Ovary (tissue), 9 donors: Measurements from ENCODE around the gene ABHD4. TPM values are rescaled to one million over a fixed set of nuclear protein-coding genes. Genes with fewer than 3 reads are reported as not detected.
A peak's percentile ranks its signal among the peaks of the same experiment; 100 is the strongest.

Source experiments
- DNase-seq, 5 donors: peaks; one replicate each; pipeline ENCODE4 v3.0.0-alpha.2; 2019 to 2020
- H3K27ac ChIP-seq, 2 donors: fragments of 200-600 bp; one replicate each; pipeline versions ENCODE4 v1.5.1 to v1.8.0; 2019 to 2022
- H3K27me3 ChIP-seq: fragments of 200-600 bp; one replicate; pipeline ENCODE4 v1.8.0; 2022
- H3K36me3 ChIP-seq: fragments of 200-600 bp; sonication (generic); one replicate; pipeline ENCODE4 v1.5.1; 2019
- H3K4me1 ChIP-seq: one replicate; pipeline ENCODE4 v1.8.1; 2013; ENCODE audit warnings: mild to moderate bottlenecking, moderate library complexity; ENCODE audit not compliant: insufficient read depth
- H3K4me3 ChIP-seq: fragments of 200-600 bp; sonication (generic); one replicate; pipeline ENCODE4 v1.5.1; 2017
- H3K9me3 ChIP-seq, 2 donors: fragments of 200-600 bp in 1 of 2; sonication (generic) in 1 of 2; one replicate each; pipeline versions ENCODE4 v1.5.1 to v1.8.1; 2013 to 2019; ENCODE audit warnings: mild to moderate bottlenecking in 1 of 2, moderate library complexity in 1 of 2
- EP300 ChIP-seq: sonication (generic); formaldehyde crosslinking; IDR thresholded peaks from one replicate; pipeline ENCODE4 v1.6.1; 2017; ENCODE audit warnings: antibody characterized with exemption
- POLR2A ChIP-seq: fragments of 450-650 bp; IDR thresholded peaks from one replicate; pipeline ENCODE4 v1.6.1; 2017; ENCODE audit warnings: antibody characterized with exemption, mild to moderate bottlenecking, moderate library complexity
- WGBS, 3 donors: extraction: QIAGEN DNeasy Blood & Tissue Kit in 1 of 3; methylation state at CpG; one replicate each; pipeline versions ENCODE4 v1.1.5 to v1.1.7; 2013 to 2017; 5-methylcytosine and 5-hydroxymethylcytosine counted together
- intact Hi-C, 4 donors: fragments of 100-400 bp; cut with DNase I; formaldehyde crosslinking; loops; one replicate each; pipeline versions ENCODE4 v1.11.0 to v1.15.1; 2022 to 2023
- polyA plus RNA-seq, 2 donors: library from polyadenylated mRNA; stranded (reverse); fragments of 200-250 nt in 1 of 2; fragments of 350-450 nt in 1 of 2; fragmentation: Illumina TruSeq in 1 of 2; extraction: RNeasy Lipid Tissue Mini Kit (QIAGEN cat#74804) in 1 of 2; gene quantifications; one replicate each; pipeline ENCODE4 v1.2.3, GENCODE V29; 2013 to 2014
- total RNA-seq, 7 donors: library from RNA; depleted of rRNA in 2 of 7; stranded (reverse); fragments of >200 nt in 2 of 7; fragmentation: NEBNext Ultra II Directional in 3 of 7; extraction: Animal tissue kit (Norgen Biotek cat#: 25700) in 3 of 7; gene quantifications; one replicate each; pipeline versions ENCODE4 v1.1.0 to v1.2.4, GENCODE V29; 2016 to 2023
- TF ChIP-seq, protein P1 (sequence below), 3 donors: fragments of 450-650 bp in 2 of 3; fragments of 200-600 bp in 1 of 3; IDR thresholded peaks; one replicate each; pipeline versions ENCODE4 v1.5.1 to v1.8.0; 2016 to 2022; ENCODE audit warnings: antibody characterized with exemption in 3 of 3, mild to moderate bottlenecking in 1 of 3
- donor health status: DM: no; HTN: no; CAD: no; lungs with moderate emphysema.
- donor health status: DM: no; HTN: no; CAD: no.
- donor health status: Bipolar disorder and iron deficiency.
- donor health status: DM: yes; HTN: yes; CAD: no.
- donor health status: DM: no; HTN: no; CAD: no.
- donor health status: DM: yes; HTN: yes; CAD: no.

ABHD4 gene
- total and polyA plus RNA-seq, 9 donors: 5.6 to 64.0 (median 18.8) TPM

DNA sequence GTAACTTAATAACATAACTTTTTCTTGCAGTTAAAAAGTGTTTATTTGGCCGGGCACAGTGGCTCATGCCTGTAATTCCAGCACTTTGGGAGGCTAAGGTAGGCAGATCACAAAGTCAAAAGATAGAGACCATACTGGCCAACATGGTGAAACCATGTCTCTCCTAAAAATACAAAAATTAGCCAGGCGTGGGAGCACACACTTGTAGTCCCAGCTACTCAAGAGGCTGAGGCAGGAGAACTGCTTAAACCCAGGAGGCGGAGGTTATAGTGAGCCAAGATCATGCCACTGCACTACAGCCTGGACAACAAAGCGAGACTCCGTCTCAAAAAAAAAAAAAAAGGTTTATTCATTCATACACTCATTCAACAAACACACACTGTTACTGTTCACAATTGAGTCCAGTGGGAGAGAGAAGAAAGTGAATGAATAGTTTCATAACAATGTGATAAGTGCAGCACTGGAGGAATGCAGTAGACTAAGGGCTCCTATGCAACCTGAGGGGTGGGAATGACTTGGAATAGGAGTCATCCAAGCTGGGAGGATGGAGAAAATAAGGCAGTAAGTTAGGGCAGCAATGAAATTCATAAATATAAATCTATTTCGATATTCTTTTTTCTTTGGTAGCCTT, 28.9 kb upstream of the ABHD4 start:
- H3K36me3 ChIP-seq: no peaks in the 10 kb centered on the region
- intact Hi-C loops: loop anchor here in 2 of 4 donors (10.0 kb wide), 2 partner anchors 276 to 286 kb away; no protein-coding TSS in a partner anchor
- H3K27me3 ChIP-seq: no peaks in the 10 kb centered on the region
- no peak overlapping the region for H3K27ac ChIP-seq
- TF ChIP-seq EP300 (no peak), POLR2A (no peak)
- TF ChIP-seq, protein P1, sequence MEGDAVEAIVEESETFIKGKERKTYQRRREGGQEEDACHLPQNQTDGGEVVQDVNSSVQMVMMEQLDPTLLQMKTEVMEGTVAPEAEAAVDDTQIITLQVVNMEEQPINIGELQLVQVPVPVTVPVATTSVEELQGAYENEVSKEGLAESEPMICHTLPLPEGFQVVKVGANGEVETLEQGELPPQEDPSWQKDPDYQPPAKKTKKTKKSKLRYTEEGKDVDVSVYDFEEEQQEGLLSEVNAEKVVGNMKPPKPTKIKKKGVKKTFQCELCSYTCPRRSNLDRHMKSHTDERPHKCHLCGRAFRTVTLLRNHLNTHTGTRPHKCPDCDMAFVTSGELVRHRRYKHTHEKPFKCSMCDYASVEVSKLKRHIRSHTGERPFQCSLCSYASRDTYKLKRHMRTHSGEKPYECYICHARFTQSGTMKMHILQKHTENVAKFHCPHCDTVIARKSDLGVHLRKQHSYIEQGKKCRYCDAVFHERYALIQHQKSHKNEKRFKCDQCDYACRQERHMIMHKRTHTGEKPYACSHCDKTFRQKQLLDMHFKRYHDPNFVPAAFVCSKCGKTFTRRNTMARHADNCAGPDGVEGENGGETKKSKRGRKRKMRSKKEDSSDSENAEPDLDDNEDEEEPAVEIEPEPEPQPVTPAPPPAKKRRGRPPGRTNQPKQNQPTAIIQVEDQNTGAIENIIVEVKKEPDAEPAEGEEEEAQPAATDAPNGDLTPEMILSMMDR (IDR thresholded peaks at IDR 0.05): no peak
- no peak overlapping the region for H3K4me3 ChIP-seq
- no peaks in the 10 kb centered on the region for H3K4me1 ChIP-seq
- H3K9me3 ChIP-seq: no peaks in the 10 kb centered on the region
- no peak for DNase-seq
- WGBS, 3 donors: 85 to 90% (median 89%) methylated on average over 6 of the region's 6 CpGs

DNA sequence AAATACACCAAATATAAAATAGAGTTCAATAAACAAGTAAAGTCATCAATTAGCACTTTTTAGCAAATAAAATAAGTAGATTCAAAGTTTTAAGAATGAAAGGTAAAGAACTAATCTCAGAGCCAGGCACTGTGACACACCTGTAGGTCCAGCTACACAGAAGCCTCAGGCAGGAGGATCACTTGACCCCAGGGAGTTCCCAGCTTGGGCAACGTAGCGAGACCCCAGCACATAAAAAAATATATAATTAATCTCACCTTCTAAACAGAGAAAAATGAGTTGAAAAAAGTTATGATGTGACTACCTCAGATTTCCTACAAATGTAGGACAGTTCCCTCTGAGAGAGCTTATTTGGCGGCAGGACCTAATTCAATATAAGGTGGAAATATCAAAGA, 28.4 kb upstream of the ABHD4 start:
- Histone ChIP-seq H3K4me3 (no peak overlapping the region), H3K9me3 (no peaks in the 10 kb centered on the region), H3K36me3 (no peaks in the 10 kb centered on the region), H3K27ac (no peak overlapping the region), H3K4me1 (no peaks in the 10 kb centered on the region), H3K27me3 (no peaks in the 10 kb centered on the region)
- intact Hi-C loops: loop anchor here in 3 of 4 donors (10.0 kb wide), 3 partner anchors 255 to 285 kb away; partner anchors contain the start of gene MRPL52 (in 1 of the 3)
- DNase-seq: no peak
- WGBS, 3 donors: 74 to 81% (median 76%) methylated on average over 3 of the region's 3 CpGs
- TF ChIP-seq POLR2A (no peak), EP300 (no peak)
- TF ChIP-seq, protein P1 (IDR thresholded peaks at IDR 0.05): no peak

DNA sequence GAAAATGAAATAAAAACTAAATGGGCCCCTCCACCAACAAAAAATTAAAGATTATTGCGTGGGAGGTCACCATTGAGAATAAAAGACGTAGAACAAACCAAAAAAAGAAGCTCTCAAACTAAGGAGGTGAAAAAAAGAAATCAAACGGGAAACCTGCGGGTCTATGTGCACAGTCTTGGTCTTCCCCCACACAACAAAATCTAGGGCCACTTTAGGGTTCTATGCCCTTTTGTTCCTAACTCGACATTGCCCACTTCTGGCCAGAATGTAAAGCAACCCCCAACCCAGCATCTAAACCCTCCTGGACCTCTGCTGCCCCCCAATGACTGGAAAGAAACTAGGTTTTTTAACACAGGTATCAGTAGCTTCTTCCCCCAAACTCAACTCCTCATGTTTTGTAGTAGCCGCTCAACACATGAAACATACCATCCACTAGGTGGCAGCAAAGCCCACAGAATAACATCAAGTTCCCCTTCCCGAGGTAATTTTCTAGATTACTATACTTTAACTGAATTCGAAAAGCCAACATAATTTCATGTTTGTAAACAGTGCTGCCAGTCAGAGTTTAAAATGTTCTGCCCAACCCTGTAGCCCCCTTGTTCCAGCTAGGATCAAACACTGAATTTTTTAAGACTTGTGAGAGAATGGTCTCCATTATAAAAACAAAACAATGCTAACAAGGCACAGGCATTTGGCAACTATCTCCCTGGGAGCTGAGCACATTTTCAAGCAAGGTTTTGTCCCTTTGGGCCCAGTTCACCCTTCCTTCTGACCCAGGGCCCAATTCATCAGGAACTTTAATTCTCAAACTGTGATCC, 27.8 kb upstream of the ABHD4 start:
- H3K4me3 ChIP-seq: no peak overlapping the region
- 26 to 28% (median 28%) methylated on average over 8 of the region's 8 CpGs for WGBS, 3 donors
- DNase-seq: peak; percentile 64 to 88 (median 71)
- intact Hi-C loops: loop anchor here in 1 of 4 donors (10.0 kb wide), 1 partner anchor 254 kb away; the partner anchor contains the start of gene MRPL52
- H3K4me1 ChIP-seq: no peaks in the 10 kb centered on the region
- no peaks in the 10 kb centered on the region for H3K27me3 ChIP-seq
- no peaks in the 10 kb centered on the region for H3K36me3 ChIP-seq
- no peak for TF ChIP-seq POLR2A
- TF ChIP-seq, protein P1 (IDR thresholded peaks at IDR 0.05): peak; percentile 65 to 90 (median 88)
- no peak for TF ChIP-seq EP300
- no peaks in the 10 kb centered on the region for H3K9me3 ChIP-seq
- no peak overlapping the region for H3K27ac ChIP-seq

DNA sequence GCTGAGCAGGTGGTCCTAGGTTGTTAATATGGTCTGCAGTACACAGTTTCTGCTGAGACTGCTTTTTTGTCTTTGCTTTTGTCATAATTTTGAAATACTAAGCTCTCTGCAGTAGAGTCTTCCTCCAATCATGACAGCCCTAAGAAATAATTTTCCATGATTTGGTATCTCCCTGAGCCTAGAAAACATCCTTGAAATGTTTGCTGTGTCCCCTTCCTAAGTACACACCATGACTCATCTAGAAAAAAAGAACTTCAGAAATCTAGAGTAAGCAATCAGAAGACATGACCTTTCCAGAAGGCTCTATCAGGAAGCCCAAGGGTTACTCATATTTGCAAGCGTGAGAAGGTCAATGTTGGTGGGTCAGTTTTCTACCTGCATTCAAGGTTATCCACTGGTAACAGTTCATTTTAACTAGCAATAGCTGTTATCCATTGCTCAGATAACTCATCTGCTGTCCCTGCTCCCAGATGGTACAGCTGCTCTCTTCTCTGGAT, 25.5 kb upstream of the ABHD4 start:
- Histone ChIP-seq H3K36me3 (no peaks in the 10 kb centered on the region), H3K27ac (no peak overlapping the region), H3K27me3 (no peaks in the 10 kb centered on the region), H3K4me1 (no peaks in the 10 kb centered on the region), H3K4me3 (no peak overlapping the region), H3K9me3 (no peaks in the 10 kb centered on the region)
- intact Hi-C loops: loop anchor here in 1 of 4 donors (10.0 kb wide), 1 partner anchor 252 kb away; the partner anchor contains the start of gene MRPL52
- DNase-seq: no peak
- WGBS, 3 donors: 62 to 90% (median 71%) methylated on average over 1 of the region's 1 CpG
- TF ChIP-seq EP300 (no peak), POLR2A (no peak)
- TF ChIP-seq, protein P1 (IDR thresholded peaks at IDR 0.05): no peak
